IMR-90 (cell line): Measurements from ENCODE around the gene FAM209A. TPM values are rescaled to one million over a fixed set of nuclear protein-coding genes. Genes with fewer than 3 reads are reported as not detected.

Experiments used
- ATAC-seq: fragments of 200-7000 bp; cut with Tn5 transposase; 2 replicates; pipeline ENCODE4 v1.9.1; 2020; ENCODE audit warnings: low read depth, mild to moderate bottlenecking, moderate library complexity
- BruUV-seq: library from RNA; stranded (reverse); fragments of 400-500 nt; replicated peaks from 2 replicates; lab custom pipeline; 2021; lab: Mats Ljungman, UMichigan
- CTCF ChIA-PET: fragments of 300-600 bp; formaldehyde crosslinking; extraction: SDS; loops from one replicate; lab custom pipeline; 2021; ENCODE audit warnings: antibody characterized with exemption; lab: Yijun Ruan, JAX
- POLR2A ChIA-PET: fragments of 300-600 bp; sonication (Branson Sonifier 250); formaldehyde crosslinking; loops from one replicate; lab custom pipeline; 2022; ENCODE audit warnings: antibody characterized with exemption; ENCODE audit not compliant: unreplicated experiment; lab: Charles Lee
- DNase-seq: peaks from one replicate; pipeline ENCODE4 v3.0.0; 2013
- H2AFZ ChIP-seq: replicated peaks from 2 replicates; pipeline ENCODE3; 2013; ENCODE audit warnings: low read length, mild to moderate bottlenecking; ENCODE audit not compliant: poor library complexity
- H2AK5ac ChIP-seq: 2 replicates; pipeline ENCODE4 v1.6.1; 2013; ENCODE audit warnings: low read depth, low read length, inconsistent platforms
- H2AK9ac ChIP-seq: replicated peaks from 2 replicates; pipeline ENCODE3; 2013; ENCODE audit warnings: mild to moderate bottlenecking, low read depth, low read length, moderate library complexity; ENCODE audit not compliant: poor library complexity
- H2BK120ac ChIP-seq: 2 replicates; pipeline ENCODE4 v1.6.1; 2013; ENCODE audit warnings: low read depth, low read length, inconsistent platforms
- H2BK15ac ChIP-seq: 3 replicates; pipeline ENCODE4 v1.6.1; 2013; ENCODE audit warnings: low read depth, low read length, inconsistent platforms
- H2BK20ac ChIP-seq: 2 replicates; pipeline ENCODE4 v1.6.1; 2013; ENCODE audit warnings: low read depth, mild to moderate bottlenecking, inconsistent platforms, low read length, moderate library complexity
- H2BK5ac ChIP-seq: 2 replicates; pipeline ENCODE4 v1.6.1; 2013; ENCODE audit warnings: mild to moderate bottlenecking, low read depth, low read length, inconsistent platforms; ENCODE audit not compliant: poor library complexity, severe bottlenecking
- H3K14ac ChIP-seq: replicated peaks from 2 replicates; pipeline ENCODE4 v1.6.1; 2013; ENCODE audit warnings: low read depth, low read length, inconsistent platforms
- H3K18ac ChIP-seq: 2 replicates; pipeline ENCODE4 v1.6.1; 2013; ENCODE audit warnings: low read depth, low read length, control low read depth
- H3K23ac ChIP-seq: 2 replicates; pipeline ENCODE4 v1.6.1; 2013; ENCODE audit warnings: low read depth, low read length, inconsistent platforms
- H3K27ac ChIP-seq: 2 replicates; pipeline ENCODE4 v1.5.1; 2013; ENCODE audit warnings: mild to moderate bottlenecking, control low read depth, low read length; ENCODE audit not compliant: insufficient read depth
- H3K27me3 ChIP-seq: 2 replicates; pipeline ENCODE4 v1.6.1; 2013; ENCODE audit warnings: low read length; ENCODE audit not compliant: control insufficient read depth, insufficient read depth
- H3K36me3 ChIP-seq: 2 replicates; pipeline ENCODE4 v1.6.1; 2013; ENCODE audit warnings: low read length, mixed read lengths; ENCODE audit not compliant: control insufficient read depth, insufficient read depth
- H3K4ac ChIP-seq: 2 replicates; pipeline ENCODE4 v1.6.1; 2013; ENCODE audit warnings: low read depth, low read length, inconsistent platforms
- H3K4me1 ChIP-seq: 2 replicates; pipeline ENCODE4 v1.6.1; 2013; ENCODE audit warnings: low read length, mixed read lengths; ENCODE audit not compliant: control insufficient read depth, insufficient read depth
- H3K4me2 ChIP-seq: 2 replicates; pipeline ENCODE4 v1.6.1; 2013; ENCODE audit warnings: low read depth, mild to moderate bottlenecking, control low read depth, low read length, moderate library complexity
- H3K4me3 ChIP-seq: 2 replicates; pipeline ENCODE4 v1.5.1; 2013; ENCODE audit warnings: low read depth, mild to moderate bottlenecking, control low read depth, low read length, moderate library complexity; ENCODE audit not compliant: insufficient read depth
- H3K56ac ChIP-seq: 2 replicates; pipeline ENCODE4 v1.6.1; 2013; ENCODE audit warnings: low read length, inconsistent platforms; ENCODE audit not compliant: insufficient read depth; ENCODE audit errors: extremely low read depth
- H3K79me1 ChIP-seq, 2 experiments: 2 replicates each; pipeline ENCODE4 v1.6.1; 2013; ENCODE audit warnings: low read length in 2 of 2, inconsistent platforms in 1 of 2, low read depth in 1 of 2
- H3K9ac ChIP-seq: 2 replicates; pipeline ENCODE4 v1.6.1; 2013; ENCODE audit warnings: low read depth, low read length, control low read depth
- H3K9me1 ChIP-seq: 2 replicates; pipeline ENCODE4 v1.6.1; 2013; ENCODE audit warnings: low read length, inconsistent platforms; ENCODE audit not compliant: insufficient read depth
- H3K9me3 ChIP-seq: 2 replicates; pipeline ENCODE4 v1.6.1; 2013; ENCODE audit warnings: low read length; ENCODE audit not compliant: control insufficient read depth, insufficient read depth
- H4K20me1 ChIP-seq: 2 replicates; pipeline ENCODE4 v1.6.1; 2013; ENCODE audit warnings: low read length, inconsistent platforms; ENCODE audit not compliant: insufficient read depth
- H4K5ac ChIP-seq: 2 replicates; pipeline ENCODE4 v1.6.1; 2013; ENCODE audit warnings: mild to moderate bottlenecking, low read depth, low read length, control low read depth
- H4K8ac ChIP-seq, 2 experiments: 2 replicates each; pipeline ENCODE4 v1.6.1; 2013; ENCODE audit warnings: low read depth in 2 of 2, low read length in 2 of 2, control low read depth in 1 of 2, inconsistent platforms in 1 of 2
- H4K91ac ChIP-seq: 2 replicates; pipeline ENCODE4 v1.6.1; 2013; ENCODE audit warnings: low read depth, low read length, inconsistent platforms; ENCODE audit not compliant: insufficient read depth
- BHLHE40 ChIP-seq: fragments of 150-350 bp; IDR thresholded peaks from 2 replicates; pipeline ENCODE4 v1.6.1; 2016; ENCODE audit warnings: mild to moderate bottlenecking, low read depth, low read length
- CEBPB ChIP-seq: IDR thresholded peaks from 2 replicates; pipeline ENCODE4 v1.6.1; 2012; ENCODE audit warnings: low read depth, low read length, improper control_type of control experiment
- CHD1 ChIP-seq: IDR thresholded peaks from 2 replicates; pipeline ENCODE4 v1.6.1; 2012; ENCODE audit warnings: low read depth, low read length, improper control_type of control experiment
- FOS ChIP-seq: fragments of 150-350 bp; IDR thresholded peaks from 2 replicates; pipeline ENCODE4 v1.6.1; 2016; ENCODE audit warnings: low read depth, low read length
- MAFK ChIP-seq: IDR thresholded peaks from 2 replicates; pipeline ENCODE4 v1.6.1; 2012; ENCODE audit warnings: low read depth, low read length, improper control_type of control experiment
- MAZ ChIP-seq: IDR thresholded peaks from 2 replicates; pipeline ENCODE4 v1.6.1; 2012; ENCODE audit warnings: low read depth, mild to moderate bottlenecking, low read length, improper control_type of control experiment, moderate library complexity, borderline replicate concordance
- MXI1 ChIP-seq: IDR thresholded peaks from 2 replicates; pipeline ENCODE4 v1.6.1; 2012; ENCODE audit warnings: low read depth, mild to moderate bottlenecking, low read length, moderate library complexity, borderline replicate concordance
- NFE2L2 ChIP-seq: fragments of 150-350 bp; IDR thresholded peaks from 2 replicates; pipeline ENCODE4 v1.6.1; 2016; ENCODE audit warnings: low read depth, mild to moderate bottlenecking, low read length
- POLR2A ChIP-seq: IDR thresholded peaks from 2 replicates; pipeline ENCODE4 v1.6.1; 2012; ENCODE audit warnings: mild to moderate bottlenecking, low read depth, low read length
- RAD21 ChIP-seq: IDR thresholded peaks from 2 replicates; pipeline ENCODE4 v1.6.1; 2012; ENCODE audit warnings: low read length, improper control_type of control experiment
- RCOR1 ChIP-seq: IDR thresholded peaks from 2 replicates; pipeline ENCODE4 v1.6.1; 2012; ENCODE audit warnings: mild to moderate bottlenecking, low read length, improper control_type of control experiment; ENCODE audit not compliant: insufficient replicate concordance
- RFX5 ChIP-seq: IDR thresholded peaks from 2 replicates; pipeline ENCODE4 v1.8.0; 2012; ENCODE audit warnings: low read depth, mild to moderate bottlenecking, low read length, moderate library complexity
- SMC3 ChIP-seq: fragments of 150-350 bp; IDR thresholded peaks from 2 replicates; pipeline ENCODE4 v1.6.1; 2016; ENCODE audit warnings: low read depth, mild to moderate bottlenecking, antibody characterized with exemption, low read length, moderate library complexity
- WGBS, 2 experiments: methylation state at CpG; one replicate each; pipeline versions ENCODE4 v1.1.5 to v1.1.7; 2013; ENCODE audit warnings: missing lambda C conversion rate in 2 of 2; ENCODE audit not compliant: insufficient read length in 1 of 2; ENCODE audit errors: extremely low coverage in 2 of 2; 5-methylcytosine and 5-hydroxymethylcytosine counted together
- dilution Hi-C: fragments of 300-500 bp; cut with HindIII; formaldehyde crosslinking; loops from one replicate; pipeline ENCODE4 v1.14.3; 2018; ENCODE audit warnings: low sequenced_read_pairs; ENCODE audit not compliant: unreplicated experiment
- in situ Hi-C: fragments of 300-500 bp; cut with MboI; formaldehyde crosslinking; loops from 3 replicates; pipeline ENCODE4 v1.14.3; 2019; ENCODE audit warnings: low sequenced_read_pairs, inconsistent platforms, mixed read lengths
- intact Hi-C: fragments of 100-400 bp; cut with micrococcal nuclease; formaldehyde crosslinking; loops from 2 replicates; pipeline ENCODE4 v1.10.0; 2022
- polyA plus RNA-seq, 3 experiments: library from polyadenylated mRNA; depleted of rRNA; stranded (reverse); fragments of >200 nt; gene quantifications; 2 replicates each; pipeline ENCODE4 v1.2.3, GENCODE V29; 2012; ENCODE audit warnings: low replicate concordance in 1 of 3
- total RNA-seq: library from RNA; depleted of rRNA; stranded (reverse); fragments of >200 nt; gene quantifications from 2 replicates; pipeline ENCODE4 v1.2.3, GENCODE V29; 2012
- TF ChIP-seq, protein P1 (sequence below): fragments of 150-350 bp; IDR thresholded peaks from 2 replicates; pipeline ENCODE4 v1.6.1; 2017; ENCODE audit warnings: mild to moderate bottlenecking, antibody characterized with exemption, low read length, low read depth
- TF ChIP-seq, protein P2 (sequence below): fragments of 150-350 bp; IDR thresholded peaks from 2 replicates; pipeline ENCODE4 v1.6.1; 2016; ENCODE audit warnings: low read depth, mild to moderate bottlenecking, low read length, moderate library complexity, borderline replicate concordance

FAM209A gene
- total and polyA plus RNA-seq, 2 of the 4 experiments (the other 2 are of a cell fraction): 0.18 to 0.22 TPM

- no peak overlapping the region for H2AFZ ChIP-seq
- H4K5ac ChIP-seq: no peak overlapping the region
- intact Hi-C loops (loop anchor here (5.0 kb wide), 1 partner anchor 926 kb away; no protein-coding TSS in a partner anchor), in situ Hi-C loops (no loop called here), dilution Hi-C loops (no loop called here)
- no peak overlapping the region for H4K91ac ChIP-seq
- H2AK9ac ChIP-seq: no peak overlapping the region
- H3K4me2 ChIP-seq: no peak overlapping the region
- H3K9ac ChIP-seq: no peak overlapping the region
- H2AK5ac ChIP-seq: no peak overlapping the region
- no peak overlapping the region for H3K23ac ChIP-seq
- no peak overlapping the region for H3K18ac ChIP-seq
- no peak overlapping the region for H3K4me3 ChIP-seq
- H3K9me3 ChIP-seq: no peaks in the 10 kb centered on the region
- H4K8ac ChIP-seq: no peak overlapping the region
- POLR2A ChIA-PET: no interaction called here
- H2BK20ac ChIP-seq: no peak overlapping the region
- no CpG with 5 or more reads among the region's 3 CpGs for WGBS, 2 experiments
- H3K56ac ChIP-seq: no peak overlapping the region
- peaks cover 4% of the 10 kb centered on the region for H3K27me3 ChIP-seq
- H3K79me1 ChIP-seq: no peaks in the 10 kb centered on the region
- H3K27ac ChIP-seq: no peak overlapping the region
- no peak overlapping the region for H2BK120ac ChIP-seq
- H3K4me1 ChIP-seq: no peaks in the 10 kb centered on the region
- no peak overlapping the region for H3K4ac ChIP-seq
- ATAC-seq (no peak), DNase-seq (no peak)
- no peaks in the 10 kb centered on the region for H3K9me1 ChIP-seq
- TF ChIP-seq, protein P1, sequence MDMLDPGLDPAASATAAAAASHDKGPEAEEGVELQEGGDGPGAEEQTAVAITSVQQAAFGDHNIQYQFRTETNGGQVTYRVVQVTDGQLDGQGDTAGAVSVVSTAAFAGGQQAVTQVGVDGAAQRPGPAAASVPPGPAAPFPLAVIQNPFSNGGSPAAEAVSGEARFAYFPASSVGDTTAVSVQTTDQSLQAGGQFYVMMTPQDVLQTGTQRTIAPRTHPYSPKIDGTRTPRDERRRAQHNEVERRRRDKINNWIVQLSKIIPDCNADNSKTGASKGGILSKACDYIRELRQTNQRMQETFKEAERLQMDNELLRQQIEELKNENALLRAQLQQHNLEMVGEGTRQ: no peak
- no peak for TF ChIP-seq POLR2A
- TF ChIP-seq CHD1: no peak
- no peak for TF ChIP-seq RFX5
- TF ChIP-seq SMC3: no peak
- TF ChIP-seq BHLHE40: no peak
- TF ChIP-seq MXI1: no peak
- TF ChIP-seq NFE2L2: no peak
- TF ChIP-seq, protein P2, sequence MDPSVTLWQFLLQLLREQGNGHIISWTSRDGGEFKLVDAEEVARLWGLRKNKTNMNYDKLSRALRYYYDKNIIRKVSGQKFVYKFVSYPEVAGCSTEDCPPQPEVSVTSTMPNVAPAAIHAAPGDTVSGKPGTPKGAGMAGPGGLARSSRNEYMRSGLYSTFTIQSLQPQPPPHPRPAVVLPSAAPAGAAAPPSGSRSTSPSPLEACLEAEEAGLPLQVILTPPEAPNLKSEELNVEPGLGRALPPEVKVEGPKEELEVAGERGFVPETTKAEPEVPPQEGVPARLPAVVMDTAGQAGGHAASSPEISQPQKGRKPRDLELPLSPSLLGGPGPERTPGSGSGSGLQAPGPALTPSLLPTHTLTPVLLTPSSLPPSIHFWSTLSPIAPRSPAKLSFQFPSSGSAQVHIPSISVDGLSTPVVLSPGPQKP: no peak
- no peak for TF ChIP-seq RCOR1
- TF ChIP-seq MAZ: no peak
- no peak for TF ChIP-seq RAD21
- TF ChIP-seq MAFK: no peak
- no peak for TF ChIP-seq FOS
- TF ChIP-seq CEBPB: no peak
- H4K20me1 ChIP-seq: no peaks in the 10 kb centered on the region
- no peaks in the 10 kb centered on the region for H3K36me3 ChIP-seq
- no peak overlapping the region for H2BK15ac ChIP-seq
- CTCF ChIA-PET: interaction anchor here (1.2 kb wide), 1 partner anchor 12 kb away, joined by 3 read pairs; no protein-coding TSS in a partner anchor
- H2BK5ac ChIP-seq: no peak overlapping the region
- BruUV-seq: no TSS peak
- H3K14ac ChIP-seq: no peak overlapping the region
These were observed 42.1 kb downstream of the FAM209A start for GRCh38 chr20:56566621-56567020.
